SK-N-SH (cell line): Measurements from ENCODE around the gene GAS2L1. TPM values are rescaled to one million over a fixed set of nuclear protein-coding genes. Genes with fewer than 3 reads are reported as not detected.

ENCODE experiments used
- CTCF ChIA-PET: fragments of 300-600, 350-600 bp; formaldehyde crosslinking; extraction: SDS; loops from one replicate; lab custom pipeline; 2021; lab: Yijun Ruan, JAX
- POLR2A ChIA-PET: fragments of 350-600 bp; sonication (Branson Sonifier 250); formaldehyde crosslinking; extraction: SDS; loops from one replicate; lab custom pipeline; 2020; ENCODE audit warnings: antibody characterized with exemption, inconsistent platforms; lab: Yijun Ruan, JAX
- DNase-seq: peaks from one replicate; pipeline ENCODE4 v3.0.0; 2012
- H2AFZ ChIP-seq: fragments of 200-600 bp; sonication (generic); 2 replicates; pipeline ENCODE4 v1.8.1; 2016; ENCODE audit warnings: antibody characterized with exemption, mild to moderate bottlenecking, low read depth
- H3F3A ChIP-seq: fragments of 200-600 bp; sonication (generic); replicated peaks from 2 replicates; pipeline ENCODE3; 2016; ENCODE audit warnings: antibody characterized with exemption, mild to moderate bottlenecking; ENCODE audit not compliant: insufficient read depth
- H3K27ac ChIP-seq, 2 experiments: fragments of 200-500 bp in 1 of 2; fragments of 200-600 bp in 1 of 2; sonication (Bioruptor generic) in 1 of 2; sonication (generic), shearing (Covaris generic) in 1 of 2; 2 replicates each; pipeline versions ENCODE4 v1.5.1 to v1.6.1; 2014 to 2016; ENCODE audit warnings: low read depth in 2 of 2, inconsistent platforms in 1 of 2, low read length in 1 of 2, mild to moderate bottlenecking in 1 of 2, mixed read lengths in 1 of 2
- H3K27me3 ChIP-seq: fragments of 200-600 bp; sonication (generic), shearing (Covaris generic); 2 replicates; pipeline ENCODE4 v1.6.1; 2016; ENCODE audit warnings: mixed run types; ENCODE audit not compliant: insufficient read depth
- H3K36me3 ChIP-seq, 2 experiments: fragments of 200-500 bp in 1 of 2; fragments of 200-600 bp in 1 of 2; sonication (Bioruptor generic) in 1 of 2; sonication (generic) in 1 of 2; replicated peaks in 1 of 2; 2 replicates each; pipeline versions ENCODE3 to v1.5.1; 2014 to 2016; ENCODE audit warnings: low read length in 1 of 2, mild to moderate bottlenecking in 1 of 2; ENCODE audit not compliant: insufficient read depth in 2 of 2, control insufficient read depth in 1 of 2
- H3K4me1 ChIP-seq, 2 experiments: fragments of 200-500 bp in 1 of 2; fragments of 200-600 bp in 1 of 2; sonication (Bioruptor generic) in 1 of 2; sonication (generic), shearing (Covaris generic) in 1 of 2; 2 replicates each; pipeline versions ENCODE4 v1.5.1 to v1.6.1; 2014 to 2016; ENCODE audit warnings: low read depth in 1 of 2, low read length in 1 of 2, mixed run types in 1 of 2; ENCODE audit not compliant: insufficient read depth in 2 of 2, control insufficient read depth in 1 of 2
- H3K4me2 ChIP-seq: fragments of 200-600 bp; sonication (generic), shearing (Covaris generic); 2 replicates; pipeline ENCODE4 v1.6.1; 2017; ENCODE audit warnings: mixed run types
- H3K4me3 ChIP-seq, 2 experiments: fragments of 200-500 bp in 1 of 2; fragments of 200-600 bp in 1 of 2; sonication (Bioruptor generic) in 1 of 2; sonication (generic), shearing (Covaris generic) in 1 of 2; 2 replicates each; pipeline versions ENCODE4 v1.5.1 to v1.8.1; 2014 to 2016; ENCODE audit warnings: low read depth in 2 of 2, inconsistent platforms in 1 of 2, low read length in 1 of 2, mild to moderate bottlenecking in 1 of 2, mixed read lengths in 1 of 2, moderate library complexity in 1 of 2
- H3K79me2 ChIP-seq: fragments of 200-600 bp; sonication (generic); 2 replicates; pipeline ENCODE4 v1.8.1; 2017; ENCODE audit warnings: mild to moderate bottlenecking; ENCODE audit not compliant: insufficient read depth
- H3K9ac ChIP-seq: fragments of 200-600 bp; sonication (generic); 2 replicates; pipeline ENCODE4 v1.6.1; 2017; ENCODE audit warnings: mixed run types
- H3K9me2 ChIP-seq: fragments of 200-600 bp; sonication (generic); 2 replicates; pipeline ENCODE4 v1.6.1; 2017; ENCODE audit warnings: mixed run types
- H3K9me3 ChIP-seq: fragments of 200-600 bp; sonication (generic); 2 replicates; pipeline ENCODE4 v1.6.1; 2017; ENCODE audit warnings: mixed run types, mild to moderate bottlenecking, moderate library complexity
- H4K20me1 ChIP-seq: fragments of 200-600 bp; sonication (generic); 2 replicates; pipeline ENCODE4 v1.6.1; 2017; ENCODE audit warnings: mild to moderate bottlenecking, mixed run types; ENCODE audit not compliant: insufficient read depth
- EP300 ChIP-seq, 2 experiments: IDR thresholded peaks; 2 replicates each; pipeline versions ENCODE4 v1.4.0 to v1.6.1; 2012; ENCODE audit warnings: borderline replicate concordance in 1 of 2, low read depth in 1 of 2, low read length in 1 of 2
- FOSL2 ChIP-seq: IDR thresholded peaks from 2 replicates; pipeline ENCODE4 v1.4.0; 2012; ENCODE audit warnings: low read depth, mild to moderate bottlenecking, moderate library complexity, borderline replicate concordance
- FOXM1 ChIP-seq: IDR thresholded peaks from 2 replicates; pipeline ENCODE4 v1.4.0; 2012; ENCODE audit warnings: low read depth, mild to moderate bottlenecking
- MEF2A ChIP-seq: IDR thresholded peaks from 2 replicates; pipeline ENCODE4 v1.4.0; 2012; ENCODE audit warnings: low read depth, borderline replicate concordance
- POLR2AphosphoS5 ChIP-seq: IDR thresholded peaks from 2 replicates; pipeline ENCODE4 v1.6.1; 2012; ENCODE audit warnings: low read depth, low read length
- TEAD4 ChIP-seq: IDR thresholded peaks from 2 replicates; pipeline ENCODE4 v1.4.0; 2012; ENCODE audit warnings: mild to moderate bottlenecking, borderline replicate concordance; ENCODE audit not compliant: insufficient read depth
- WGBS: methylation state at CpG from one replicate; pipeline ENCODE4 v1.1.6; 2017; ENCODE audit warnings: low lambda C conversion rate; 5-methylcytosine and 5-hydroxymethylcytosine counted together
- polyA plus RNA-seq, 3 experiments: library from polyadenylated mRNA; depleted of rRNA; stranded (reverse); fragments of >200 nt; gene quantifications; 2 replicates each; pipeline ENCODE4 v1.2.3, GENCODE V29; 2012
- TF ChIP-seq, protein P1 (sequence below): IDR thresholded peaks from 2 replicates; pipeline ENCODE4 v1.6.1; 2012; ENCODE audit warnings: mild to moderate bottlenecking, low read depth, low read length, moderate library complexity
- TF ChIP-seq, protein P2 (sequence below): fragments of 200-600 bp; sonication (generic); IDR thresholded peaks from 2 replicates; pipeline ENCODE4 v1.6.1; 2017; ENCODE audit warnings: antibody characterized with exemption, mild to moderate bottlenecking, moderate library complexity

The GAS2L1 gene
- polyA plus RNA-seq, 1 of the 3 experiments (the other 2 are of a cell fraction): 21.8 TPM

DNA sequence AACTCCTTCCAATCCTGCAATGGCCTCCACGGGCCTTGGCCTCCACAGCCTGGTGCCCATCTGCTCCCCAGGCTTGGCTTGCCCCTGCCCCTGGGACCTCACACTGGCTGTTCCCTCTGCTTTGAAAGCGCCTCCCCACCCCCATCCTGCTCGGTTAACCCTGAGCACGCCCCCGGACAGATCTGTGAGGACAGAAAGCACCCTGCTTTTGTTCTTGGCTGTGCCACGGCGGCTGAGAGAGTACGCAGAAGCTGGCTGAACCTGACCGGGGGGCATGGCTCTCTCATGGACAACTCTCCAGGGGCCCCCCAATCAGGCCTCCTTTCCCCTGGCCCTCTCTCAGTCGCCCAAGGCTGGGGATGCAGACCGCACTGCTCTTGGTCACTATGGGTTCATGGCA is 29.2 kb downstream of the GAS2L1 start:
- ChIA-PET POLR2A (no interaction called here), CTCF (interaction anchor here (1.1 to 2.2 kb wide), 3 partner anchors 8 to 23 kb away, joined by 3 to 5 read pairs (median 4); no protein-coding TSS in a partner anchor)
- no peaks in the 10 kb centered on the region for H3K27me3 ChIP-seq
- no peak overlapping the region for H3K4me2 ChIP-seq
- H3K9me2 ChIP-seq: no peaks in the 10 kb centered on the region
- no peak for TF ChIP-seq POLR2AphosphoS5
- TF ChIP-seq, protein P1, sequence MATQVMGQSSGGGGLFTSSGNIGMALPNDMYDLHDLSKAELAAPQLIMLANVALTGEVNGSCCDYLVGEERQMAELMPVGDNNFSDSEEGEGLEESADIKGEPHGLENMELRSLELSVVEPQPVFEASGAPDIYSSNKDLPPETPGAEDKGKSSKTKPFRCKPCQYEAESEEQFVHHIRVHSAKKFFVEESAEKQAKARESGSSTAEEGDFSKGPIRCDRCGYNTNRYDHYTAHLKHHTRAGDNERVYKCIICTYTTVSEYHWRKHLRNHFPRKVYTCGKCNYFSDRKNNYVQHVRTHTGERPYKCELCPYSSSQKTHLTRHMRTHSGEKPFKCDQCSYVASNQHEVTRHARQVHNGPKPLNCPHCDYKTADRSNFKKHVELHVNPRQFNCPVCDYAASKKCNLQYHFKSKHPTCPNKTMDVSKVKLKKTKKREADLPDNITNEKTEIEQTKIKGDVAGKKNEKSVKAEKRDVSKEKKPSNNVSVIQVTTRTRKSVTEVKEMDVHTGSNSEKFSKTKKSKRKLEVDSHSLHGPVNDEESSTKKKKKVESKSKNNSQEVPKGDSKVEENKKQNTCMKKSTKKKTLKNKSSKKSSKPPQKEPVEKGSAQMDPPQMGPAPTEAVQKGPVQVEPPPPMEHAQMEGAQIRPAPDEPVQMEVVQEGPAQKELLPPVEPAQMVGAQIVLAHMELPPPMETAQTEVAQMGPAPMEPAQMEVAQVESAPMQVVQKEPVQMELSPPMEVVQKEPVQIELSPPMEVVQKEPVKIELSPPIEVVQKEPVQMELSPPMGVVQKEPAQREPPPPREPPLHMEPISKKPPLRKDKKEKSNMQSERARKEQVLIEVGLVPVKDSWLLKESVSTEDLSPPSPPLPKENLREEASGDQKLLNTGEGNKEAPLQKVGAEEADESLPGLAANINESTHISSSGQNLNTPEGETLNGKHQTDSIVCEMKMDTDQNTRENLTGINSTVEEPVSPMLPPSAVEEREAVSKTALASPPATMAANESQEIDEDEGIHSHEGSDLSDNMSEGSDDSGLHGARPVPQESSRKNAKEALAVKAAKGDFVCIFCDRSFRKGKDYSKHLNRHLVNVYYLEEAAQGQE: no peak
- TF ChIP-seq FOXM1: no peak
- TF ChIP-seq FOSL2: no peak
- TF ChIP-seq MEF2A: no peak
- TF ChIP-seq, all 33 proteins: peak for 0
- no peak overlapping the region for H3K9ac ChIP-seq
- WGBS: 90% methylated on average over 7 of the region's 11 CpGs
- no peaks in the 10 kb centered on the region for H4K20me1 ChIP-seq
- no peaks in the 10 kb centered on the region for H3K9me3 ChIP-seq
- no peak for DNase-seq
- H3K36me3 ChIP-seq: peaks cover 5 to 65% of the 10 kb centered on the region in 2 experiments
- H2AFZ ChIP-seq: no peak overlapping the region
- no peak overlapping the region for H3K4me3 ChIP-seq
- no peak overlapping the region for H3K27ac ChIP-seq
- peaks cover 0 to 18% of the 10 kb centered on the region in 2 experiments; a peak in 1 of 4 replicates for H3K4me1 ChIP-seq
- no peaks in the 10 kb centered on the region for H3K79me2 ChIP-seq
- no peaks in the 10 kb centered on the region for H3F3A ChIP-seq

DNA sequence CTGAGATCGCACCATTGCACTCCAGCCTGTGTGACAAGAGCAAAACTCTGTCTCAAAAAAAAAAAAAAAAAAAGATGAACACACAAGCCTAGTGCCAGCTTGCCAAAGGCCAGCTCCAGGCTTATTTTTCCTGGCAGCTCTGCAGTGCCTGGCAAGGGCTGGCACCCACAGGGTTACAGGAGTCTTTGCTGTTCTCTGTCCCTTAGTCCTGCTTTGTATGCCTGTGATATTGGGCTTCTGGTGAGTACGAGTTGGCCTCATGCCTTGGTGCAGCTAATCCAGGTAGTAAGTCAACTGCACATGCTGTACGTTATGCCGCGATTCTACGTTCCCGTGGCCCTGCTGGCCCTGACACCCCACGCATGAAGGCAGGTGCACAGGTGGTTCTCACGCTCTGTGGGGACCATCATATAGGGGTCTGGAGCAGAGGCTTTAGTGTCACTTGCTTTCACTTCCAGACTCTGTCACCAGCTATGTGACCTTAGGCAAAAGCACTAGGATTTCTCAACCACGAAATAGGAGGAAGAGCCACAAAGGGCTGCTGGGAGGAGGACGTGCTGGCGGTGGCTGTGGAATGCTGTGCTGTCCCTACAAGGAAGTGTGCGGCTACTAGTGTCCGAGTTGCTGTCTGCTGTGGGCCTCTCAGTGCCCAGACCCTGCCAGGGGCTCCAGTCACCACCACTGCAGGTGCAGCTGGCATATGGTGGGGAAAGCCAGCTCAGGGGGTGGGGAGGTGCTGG is 30.5 kb downstream of the GAS2L1 start:
- no peaks in the 10 kb centered on the region for H3K9me3 ChIP-seq
- H3K9me2 ChIP-seq: no peaks in the 10 kb centered on the region
- no peak overlapping the region for H3K4me2 ChIP-seq
- H4K20me1 ChIP-seq: no peaks in the 10 kb centered on the region
- ChIA-PET POLR2A (no interaction called here), CTCF (interaction anchor here (1.0 to 1.8 kb wide), 2 partner anchors 23 to 24 kb away, joined by 5 to 6 read pairs; no protein-coding TSS in a partner anchor)
- H3K4me3 ChIP-seq: no peak overlapping the region
- H3K79me2 ChIP-seq: no peaks in the 10 kb centered on the region
- no peak for DNase-seq
- H2AFZ ChIP-seq: no peak overlapping the region
- no peaks in the 10 kb centered on the region for H3F3A ChIP-seq
- H3K36me3 ChIP-seq: peaks cover 8 to 69% of the 10 kb centered on the region in 2 experiments
- peaks cover 0 to 17% of the 10 kb centered on the region in 2 experiments; a peak in 1 of 4 replicates for H3K4me1 ChIP-seq
- H3K9ac ChIP-seq: no peak overlapping the region
- no peak overlapping the region; a peak in 1 of 4 replicates for H3K27ac ChIP-seq
- 97% methylated on average over 7 of the region's 14 CpGs for WGBS
- H3K27me3 ChIP-seq: no peaks in the 10 kb centered on the region
- no peak for TF ChIP-seq EP300 (IDR thresholded peaks at IDR 0.05; ENCODE audit: borderline replicate concordance in 1 of 2, low read depth in 1 of 2, low read length in 1 of 2)
- TF ChIP-seq TEAD4: no peak
- TF ChIP-seq, protein P2, sequence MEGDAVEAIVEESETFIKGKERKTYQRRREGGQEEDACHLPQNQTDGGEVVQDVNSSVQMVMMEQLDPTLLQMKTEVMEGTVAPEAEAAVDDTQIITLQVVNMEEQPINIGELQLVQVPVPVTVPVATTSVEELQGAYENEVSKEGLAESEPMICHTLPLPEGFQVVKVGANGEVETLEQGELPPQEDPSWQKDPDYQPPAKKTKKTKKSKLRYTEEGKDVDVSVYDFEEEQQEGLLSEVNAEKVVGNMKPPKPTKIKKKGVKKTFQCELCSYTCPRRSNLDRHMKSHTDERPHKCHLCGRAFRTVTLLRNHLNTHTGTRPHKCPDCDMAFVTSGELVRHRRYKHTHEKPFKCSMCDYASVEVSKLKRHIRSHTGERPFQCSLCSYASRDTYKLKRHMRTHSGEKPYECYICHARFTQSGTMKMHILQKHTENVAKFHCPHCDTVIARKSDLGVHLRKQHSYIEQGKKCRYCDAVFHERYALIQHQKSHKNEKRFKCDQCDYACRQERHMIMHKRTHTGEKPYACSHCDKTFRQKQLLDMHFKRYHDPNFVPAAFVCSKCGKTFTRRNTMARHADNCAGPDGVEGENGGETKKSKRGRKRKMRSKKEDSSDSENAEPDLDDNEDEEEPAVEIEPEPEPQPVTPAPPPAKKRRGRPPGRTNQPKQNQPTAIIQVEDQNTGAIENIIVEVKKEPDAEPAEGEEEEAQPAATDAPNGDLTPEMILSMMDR: no peak
- TF ChIP-seq FOSL2: no peak
